Thoracic aorta (tissue), 2 donors: ENCODE results near the gene KRT12. TPM values are rescaled to one million over a fixed set of nuclear protein-coding genes. Genes with fewer than 3 reads are reported as not detected.

ENCODE experiments used
- ATAC-seq: fragments of 150-250 bp; one replicate; pipeline ENCODE4 v1.8.0; 2017; ENCODE audit warnings: low read depth; ENCODE audit not compliant: insufficient number of reproducible peaks, low FRiP score
- DNase-seq: peaks from one replicate; pipeline ENCODE4 v3.0.0-alpha.2; 2020; ENCODE audit warnings: low spot score
- H3K27ac ChIP-seq, 2 donors: fragments of 200-600 bp; sonication (generic); 1 replicate in 1 of 2; 2 replicates in 1 of 2; pipeline ENCODE4 v1.5.1; 2016; ENCODE audit warnings: mild to moderate bottlenecking in 2 of 2, moderate library complexity in 2 of 2
- H3K27me3 ChIP-seq: fragments of 200-600 bp; sonication (generic); replicated peaks from 2 replicates; pipeline ENCODE4 v1.6.0; 2016; ENCODE audit warnings: mild to moderate bottlenecking; ENCODE audit not compliant: insufficient read depth
- H3K36me3 ChIP-seq: fragments of 200-600 bp; sonication (generic); one replicate; pipeline ENCODE4 v1.5.1; 2016
- H3K4me1 ChIP-seq, 2 donors: fragments of 200-600 bp; sonication (generic); 1 replicate in 1 of 2; 2 replicates in 1 of 2; pipeline versions ENCODE4 v1.5.1 to v1.6.0; 2016; ENCODE audit warnings: low read depth in 2 of 2, mild to moderate bottlenecking in 1 of 2; ENCODE audit not compliant: control insufficient read depth in 1 of 2
- H3K4me3 ChIP-seq: fragments of 200-600 bp; sonication (generic); 2 replicates; pipeline ENCODE4 v1.5.1; 2016; ENCODE audit warnings: mild to moderate bottlenecking
- H3K9me3 ChIP-seq: fragments of 200-600 bp; sonication (generic); 2 replicates; pipeline ENCODE4 v1.5.1; 2016
- CTCF ChIP-seq: fragments of 200-600 bp; sonication (generic); IDR thresholded peaks from one replicate; pipeline ENCODE4 v1.5.1; 2019; ENCODE audit warnings: antibody characterized with exemption
- total RNA-seq, 2 donors: library from RNA; depleted of rRNA; stranded (reverse); fragments of >200 nt; gene quantifications; one replicate each; pipeline versions ENCODE4 v1.1.0 to v1.2.3, GENCODE V29; 2016

Gene KRT12
- total RNA-seq, 2 donors from 2014 or later, result not detected

- Histone ChIP-seq H3K27me3 (no peaks in the 10 kb centered on the region), H3K4me3 (no peak overlapping the region), H3K9me3 (no peaks in the 10 kb centered on the region), H3K27ac (no peak overlapping the region), H3K36me3 (no peaks in the 10 kb centered on the region), H3K4me1 (peaks cover 17 to 54% of the 10 kb centered on the region in 2 donors)
- DNase-seq, result no peak
- TF ChIP-seq CTCF, result no peak
- no peak for ATAC-seq
Observed at GRCh38 chr17:40825599-40825998, 41.4 kb downstream of the KRT12 start.

- Histone ChIP-seq H3K4me1 (peaks cover 11 to 57% of the 10 kb centered on the region in 2 donors), H3K27me3 (no peaks in the 10 kb centered on the region), H3K36me3 (no peaks in the 10 kb centered on the region), H3K9me3 (no peaks in the 10 kb centered on the region), H3K27ac (no peak overlapping the region), H3K4me3 (no peak overlapping the region)
- DNase-seq (no peak), ATAC-seq (no peak)
- TF ChIP-seq CTCF, result no peak
Observed at GRCh38 chr17:40824015-40824832, 42.8 kb downstream of the KRT12 start.

DNA sequence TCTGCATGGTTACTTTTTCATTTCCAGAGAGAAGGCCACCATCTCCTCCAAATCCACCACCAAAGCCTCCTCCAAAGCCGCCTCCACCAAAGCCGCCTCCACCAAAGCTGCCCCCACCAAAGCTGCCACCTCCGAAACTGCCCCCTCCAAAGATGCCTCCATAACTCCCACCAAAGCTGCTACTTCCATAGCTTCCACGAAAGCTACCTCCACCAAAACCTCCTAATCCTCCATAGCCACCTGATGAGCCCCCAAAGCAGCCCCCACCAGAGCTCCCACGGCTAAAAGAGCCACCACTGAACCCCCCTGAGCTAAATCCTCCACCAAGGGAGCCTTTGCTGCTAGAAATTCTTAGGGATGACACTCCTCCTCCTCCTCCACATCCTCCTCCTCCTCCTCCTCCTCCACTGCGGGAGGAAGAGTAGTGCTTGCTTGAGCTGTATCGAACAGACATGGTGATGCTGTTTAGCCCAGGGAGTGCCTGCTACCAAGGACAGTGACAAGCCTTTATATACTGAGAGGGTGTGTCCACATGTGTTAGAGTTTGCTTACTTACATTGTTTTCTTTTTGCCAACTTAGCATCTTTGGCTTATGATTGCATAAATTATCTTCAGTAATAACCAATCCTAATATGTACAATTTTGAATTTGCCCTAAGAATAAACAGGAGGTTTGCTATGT is 44.8 kb downstream of the KRT12 start, which contains the start of gene KRT10:
Gene KRT10, minus strand, starts transcription at position 483 of the 681 bp plus-strand sequence. Its CDS starts 29 bp downstream, at position 454.
- TF ChIP-seq CTCF, result no peak
- DNase-seq, result no peak
- Histone ChIP-seq H3K4me3 (no peak within 1 kb of the TSS), H3K4me1 (peaks cover 11 to 50% of the 10 kb centered on the region in 2 donors), H3K36me3 (peaks cover 3% of the 10 kb centered on the region), H3K27ac (peak within 1 kb of the TSS in 1 of 2 donors; percentile 0), H3K27me3 (no peaks in the 10 kb centered on the region), H3K9me3 (no peaks in the 10 kb centered on the region)
- no peak for ATAC-seq

DNA sequence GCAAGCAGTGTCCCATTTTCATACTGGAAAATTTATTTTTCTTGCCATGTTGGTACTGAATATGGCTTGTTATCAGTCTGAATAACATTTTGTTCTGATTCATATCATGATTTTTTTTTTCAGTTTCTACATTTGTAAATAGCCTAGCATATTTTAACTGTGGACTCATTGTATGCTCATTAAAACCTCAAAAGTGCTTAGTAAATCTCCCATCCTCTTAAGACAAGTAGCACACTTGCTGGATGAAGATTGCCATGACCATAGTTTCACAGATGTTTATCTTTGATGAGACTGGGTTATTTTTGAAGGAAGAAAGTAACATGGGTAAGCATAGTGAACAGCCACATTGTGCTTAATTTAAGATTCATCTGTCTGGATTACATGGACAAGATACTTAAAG is 45.5 kb downstream of the KRT12 start:
- ATAC-seq (no peak), DNase-seq (no peak)
- peak overlapping the region in 1 of 2 donors; percentile 0 for H3K27ac ChIP-seq
- no peaks in the 10 kb centered on the region for H3K27me3 ChIP-seq
- no peak overlapping the region for H3K4me3 ChIP-seq
- H3K9me3 ChIP-seq, result no peaks in the 10 kb centered on the region
- peaks cover 4% of the 10 kb centered on the region for H3K36me3 ChIP-seq
- H3K4me1 ChIP-seq, result peaks cover 8 to 44% of the 10 kb centered on the region in 2 donors
- TF ChIP-seq CTCF, result no peak

DNA sequence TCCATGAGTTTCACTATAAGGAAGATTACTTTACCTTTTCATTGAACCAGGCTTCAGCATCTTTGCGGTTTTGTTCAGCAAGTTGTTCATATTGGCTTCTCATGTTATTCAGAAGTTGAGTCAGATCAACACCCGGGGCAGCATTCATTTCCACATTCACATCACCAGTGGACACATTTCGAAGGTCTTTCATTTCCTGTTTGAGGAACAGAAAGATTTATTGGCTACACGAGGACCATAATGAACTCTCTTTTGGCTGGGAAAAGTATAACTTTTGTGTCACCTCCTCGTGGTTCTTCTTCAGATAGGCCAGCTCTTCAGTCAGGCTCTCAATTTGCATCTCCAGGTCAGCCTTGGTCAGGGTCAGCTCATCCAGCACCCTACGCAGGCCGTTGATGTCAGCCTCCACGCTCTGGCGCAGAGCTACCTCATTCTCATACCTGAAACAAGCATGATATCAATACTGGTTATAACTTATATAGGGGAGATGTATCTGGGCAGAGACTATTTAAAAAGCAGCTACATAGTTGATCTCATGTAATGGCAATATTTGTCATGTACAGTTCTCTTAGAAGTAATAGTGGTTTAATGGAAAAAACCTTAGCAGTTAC is 46.7 kb downstream of the KRT12 start:
- ATAC-seq (no peak), DNase-seq (no peak)
- no peak for TF ChIP-seq CTCF
- H3K4me1 ChIP-seq, result peaks cover 8 to 44% of the 10 kb centered on the region in 2 donors
- H3K4me3 ChIP-seq, result no peak overlapping the region
- peaks cover 4% of the 10 kb centered on the region for H3K36me3 ChIP-seq
- no peaks in the 10 kb centered on the region for H3K27me3 ChIP-seq
- H3K27ac ChIP-seq, result peak overlapping the region in 1 of 2 donors; percentile 3
- no peaks in the 10 kb centered on the region for H3K9me3 ChIP-seq
